Measurements from ENCODE around the gene OR6B3.

The OR6B3 gene

DNA sequence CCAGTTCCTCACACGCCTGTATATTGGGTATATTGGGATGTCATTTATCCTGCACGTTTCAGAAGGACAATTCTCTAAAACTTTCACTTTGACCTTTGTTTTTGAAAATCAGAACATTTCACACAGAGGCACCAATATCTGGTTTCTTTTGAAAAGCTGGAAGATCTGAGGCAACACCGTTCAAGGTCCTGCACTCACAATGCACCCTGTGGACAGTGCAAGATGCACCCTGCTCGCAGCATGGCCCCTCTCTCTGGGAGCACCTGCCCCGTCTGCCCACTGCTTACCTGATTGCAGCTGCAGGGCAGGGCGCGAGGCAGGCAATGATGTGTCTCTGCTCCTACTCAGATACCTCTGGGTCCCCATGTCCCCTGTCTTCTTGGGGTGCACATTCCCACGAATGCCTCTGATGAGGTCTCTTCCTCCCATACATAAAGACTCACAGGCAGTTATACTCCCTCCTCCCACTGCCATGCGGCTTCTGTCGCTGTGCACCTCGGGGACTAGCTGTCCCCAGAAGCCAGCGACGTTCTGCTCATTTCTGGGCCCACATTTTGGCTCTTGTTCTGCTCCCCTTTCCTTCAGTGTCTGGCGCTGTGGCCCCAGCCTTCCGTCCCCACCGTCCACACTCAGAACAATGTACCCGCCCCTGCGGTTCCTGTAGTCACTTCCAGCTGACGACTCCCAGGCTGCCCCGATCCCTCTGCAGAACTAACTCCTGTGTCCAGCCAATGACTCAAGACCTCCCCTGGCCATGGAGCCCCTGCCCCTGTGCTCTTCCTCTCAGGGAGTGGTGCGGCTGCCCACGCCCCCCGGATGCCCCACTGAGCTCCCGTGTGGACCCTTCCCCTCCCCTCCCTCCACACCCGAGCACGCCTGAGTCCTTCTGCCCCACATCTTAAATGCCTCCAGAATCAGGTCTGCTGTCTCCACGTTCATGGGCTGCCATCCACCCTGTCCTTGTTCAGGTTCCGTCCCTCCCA lies at the start of gene OR6B3:
Gene OR6B3, minus strand, starts transcription at position 349 of the 983 bp plus-strand sequence.
- DNase-seq (ENCODE audit: low read depth in 2 of 2): no peak

DNA sequence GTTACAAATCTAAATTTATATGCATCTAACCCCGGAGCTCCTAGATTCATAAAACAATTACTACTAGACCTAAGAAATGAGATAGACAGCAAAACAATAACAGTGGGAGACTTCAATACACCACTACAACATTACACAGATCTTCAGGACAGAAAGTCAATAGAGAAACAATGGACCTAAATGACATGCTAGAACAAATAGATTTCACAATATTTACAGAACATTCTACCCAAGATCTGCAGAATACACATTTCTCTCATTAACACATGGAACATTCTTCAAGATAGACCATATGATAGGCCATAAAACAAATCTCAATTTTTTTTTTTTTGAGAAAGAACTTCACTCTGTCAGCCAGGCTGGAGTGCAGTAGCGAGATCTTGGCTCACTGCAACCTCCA lies 45.0 kb upstream of the OR6B3 start:
- no peak for DNase-seq (ENCODE audit: low read depth in 2 of 2)

DNA sequence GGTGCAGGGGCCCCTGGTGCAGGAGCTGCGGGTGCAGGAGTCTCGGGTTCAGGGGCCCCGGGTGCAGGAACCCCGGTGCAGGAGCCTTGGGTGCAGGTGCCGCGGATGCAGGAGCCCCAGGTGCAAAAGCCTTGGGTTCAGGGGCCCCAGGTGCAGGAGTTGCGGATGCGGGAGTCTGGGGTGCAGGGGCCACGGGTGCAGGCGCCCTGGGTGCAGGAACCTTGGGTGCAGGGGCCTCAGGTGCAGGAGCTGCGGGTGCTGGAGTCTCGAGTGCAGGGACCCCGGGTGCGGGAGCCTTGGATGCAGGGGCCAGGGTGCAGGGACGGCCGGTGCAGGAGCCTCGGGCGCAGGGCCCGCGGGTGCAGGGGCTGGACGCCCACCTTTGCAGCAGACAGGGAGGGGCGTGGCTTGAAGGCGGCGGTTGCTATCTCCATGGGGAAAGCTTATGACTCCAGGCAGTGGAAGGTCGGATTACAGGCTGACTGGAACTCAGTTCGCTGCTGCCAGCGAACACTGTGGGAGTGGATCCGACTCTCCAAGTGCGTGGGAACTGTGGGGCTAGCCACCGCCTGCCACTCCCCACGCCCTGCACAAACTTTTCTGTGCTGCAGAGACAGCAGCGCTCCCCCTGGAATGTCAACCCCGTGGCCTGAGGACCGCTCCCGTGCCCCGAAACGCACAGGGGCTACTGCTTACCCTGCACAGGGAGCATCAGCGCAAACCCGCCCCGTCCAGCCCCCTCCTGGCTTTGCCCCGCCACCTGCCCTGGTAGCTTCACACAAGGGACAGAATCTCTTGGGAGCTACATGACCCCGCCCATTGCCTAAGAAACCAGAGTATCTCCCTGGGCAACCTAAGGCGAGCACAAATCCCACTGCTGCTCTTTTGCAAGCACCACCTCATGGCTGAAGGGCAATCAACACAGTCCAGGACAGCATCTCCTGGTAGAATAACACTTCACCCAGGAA lies 42.5 kb upstream of the OR6B3 start:
- DNase-seq (ENCODE audit: low read depth in 2 of 2): no peak

DNA sequence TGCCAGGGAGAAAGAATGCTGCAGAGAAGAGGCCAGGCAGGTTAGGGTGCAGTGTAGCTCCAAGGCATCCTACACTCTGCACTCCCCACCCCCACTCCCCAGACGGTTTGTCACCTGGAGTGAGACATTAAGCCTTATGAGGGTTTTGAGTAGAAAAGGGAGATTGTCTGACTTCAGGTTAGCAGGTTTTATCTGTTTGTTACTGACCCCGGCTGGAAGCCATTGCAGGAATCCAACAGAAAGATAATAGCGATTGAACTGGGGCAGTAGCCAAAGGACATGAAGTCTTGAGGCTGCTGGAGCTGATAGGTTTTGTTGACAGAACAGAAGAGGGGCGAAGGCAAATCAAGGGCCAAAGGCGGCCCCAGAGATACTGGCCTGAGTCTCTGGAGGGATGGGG lies 36.0 kb upstream of the OR6B3 start:
- DNase-seq (ENCODE audit: low read depth in 2 of 2): no peak

DNA sequence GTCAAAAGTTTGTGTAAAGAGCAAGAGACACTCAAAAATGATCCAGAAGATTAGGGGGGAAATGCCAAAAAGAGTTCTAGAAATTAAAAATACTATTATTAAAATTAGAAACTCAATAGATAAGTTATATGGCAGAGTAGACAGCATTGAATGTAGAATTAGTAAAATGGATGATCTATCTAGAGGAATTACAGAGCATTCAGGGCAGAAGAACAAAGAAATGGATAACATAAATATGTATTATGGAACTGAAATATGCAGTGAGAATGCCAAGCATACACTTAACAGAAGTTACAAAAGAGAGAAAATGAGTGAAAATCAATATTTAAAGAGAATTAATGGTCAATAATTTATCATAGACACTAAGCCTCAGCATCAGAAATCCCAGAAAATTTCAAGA lies 33.2 kb upstream of the OR6B3 start:
- no peak for DNase-seq (ENCODE audit: low read depth in 2 of 2)

DNA sequence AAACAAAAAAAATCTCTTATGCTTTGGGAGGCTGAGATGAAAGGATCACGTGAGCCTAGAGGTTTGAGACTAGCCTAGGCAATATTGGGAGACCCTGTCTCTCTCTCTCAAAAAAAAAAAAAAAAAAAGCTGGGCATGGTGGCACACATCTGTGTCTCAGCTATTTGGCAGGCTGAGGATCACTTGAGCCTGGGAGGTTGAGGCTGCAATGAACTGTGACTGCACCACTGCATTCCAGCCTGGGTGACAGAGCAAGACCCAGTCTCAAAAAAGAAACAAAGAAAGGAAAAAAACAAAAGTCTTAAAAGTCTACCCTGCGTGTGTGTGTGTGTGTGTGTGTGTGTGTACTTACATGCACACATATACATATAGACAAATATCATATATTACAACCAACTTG lies 25.3 kb upstream of the OR6B3 start:
- no peak for DNase-seq (ENCODE audit: low read depth in 2 of 2)

DNA sequence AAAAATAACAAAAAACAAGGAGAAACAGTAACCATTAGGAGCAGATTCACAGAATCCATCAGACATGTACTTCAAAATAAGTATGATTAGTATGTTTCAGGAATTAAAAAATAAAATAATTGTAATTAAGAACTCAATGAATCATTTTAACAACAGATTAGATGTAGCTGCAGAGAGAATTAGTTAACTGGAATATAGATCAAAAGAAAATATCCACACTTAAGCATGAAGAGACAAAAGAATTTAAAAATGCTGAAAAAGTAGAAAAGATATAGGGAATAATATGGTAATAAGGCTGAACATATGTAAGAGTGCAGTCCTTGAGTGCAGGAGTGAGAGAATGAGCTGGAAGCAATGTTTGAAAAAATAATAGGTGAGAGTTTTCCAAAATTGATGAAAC lies 24.1 kb upstream of the OR6B3 start:
- no peak for DNase-seq (ENCODE audit: low read depth in 2 of 2)

DNA sequence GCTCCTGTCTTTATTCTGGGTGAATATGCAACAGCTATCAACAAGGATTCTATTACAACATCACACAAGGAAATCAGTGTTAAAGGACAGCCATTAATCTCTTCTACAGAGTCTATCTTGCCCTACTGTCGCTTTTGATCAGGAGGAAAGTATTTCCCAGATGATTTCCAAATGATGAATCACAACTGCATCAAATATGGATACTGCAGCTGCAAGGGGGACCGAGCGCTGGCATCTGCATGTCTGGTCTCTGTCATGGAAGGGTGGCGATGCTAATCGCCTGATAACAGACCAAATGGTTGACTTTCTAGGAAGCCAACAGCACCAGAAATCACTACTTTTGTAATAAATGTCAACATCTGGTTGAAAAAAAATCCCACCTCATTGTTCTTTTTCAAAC lies 21.2 kb upstream of the OR6B3 start:
- DNase-seq (ENCODE audit: low read depth in 2 of 2): no peak

DNA sequence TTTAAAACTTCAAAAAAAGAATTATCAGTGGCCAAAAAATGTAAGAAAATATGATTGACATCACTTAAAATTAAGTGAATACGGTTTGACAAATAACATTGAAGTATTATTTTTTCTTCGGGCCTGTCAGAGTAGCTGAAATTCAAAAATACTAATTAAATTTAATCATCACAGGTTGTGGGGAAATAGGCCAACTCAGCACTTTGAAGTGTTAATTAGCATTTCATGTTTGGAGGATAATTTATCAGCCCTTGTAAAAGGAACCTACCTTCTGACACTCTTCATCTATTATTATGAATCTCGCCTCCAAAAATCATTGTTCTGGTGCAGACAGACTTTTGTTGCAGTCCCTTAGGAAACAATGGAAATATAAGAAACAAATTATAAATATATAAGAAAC lies 17.6 kb upstream of the OR6B3 start:
- no peak for DNase-seq (ENCODE audit: low read depth in 2 of 2)

DNA sequence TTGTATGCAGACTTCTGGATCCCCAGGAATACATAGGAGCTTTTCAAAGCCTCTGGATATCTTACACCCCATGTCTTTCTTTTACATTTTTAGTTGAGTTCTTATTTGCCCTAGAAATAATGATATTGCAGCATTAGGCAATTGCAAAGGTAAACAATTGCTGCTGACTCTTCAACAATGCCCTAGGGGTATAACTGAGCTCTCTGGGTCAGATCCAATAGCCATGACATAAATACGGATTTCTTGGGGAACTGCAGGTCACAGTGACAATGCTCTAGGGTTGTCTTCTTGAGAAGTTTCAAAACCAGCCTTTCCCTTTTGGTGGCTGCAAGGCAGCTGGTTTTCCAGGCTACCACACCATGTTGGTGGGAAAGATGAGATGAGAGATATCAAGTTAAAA lies 16.5 kb upstream of the OR6B3 start:
- DNase-seq (ENCODE audit: low read depth in 2 of 2): no peak

DNA sequence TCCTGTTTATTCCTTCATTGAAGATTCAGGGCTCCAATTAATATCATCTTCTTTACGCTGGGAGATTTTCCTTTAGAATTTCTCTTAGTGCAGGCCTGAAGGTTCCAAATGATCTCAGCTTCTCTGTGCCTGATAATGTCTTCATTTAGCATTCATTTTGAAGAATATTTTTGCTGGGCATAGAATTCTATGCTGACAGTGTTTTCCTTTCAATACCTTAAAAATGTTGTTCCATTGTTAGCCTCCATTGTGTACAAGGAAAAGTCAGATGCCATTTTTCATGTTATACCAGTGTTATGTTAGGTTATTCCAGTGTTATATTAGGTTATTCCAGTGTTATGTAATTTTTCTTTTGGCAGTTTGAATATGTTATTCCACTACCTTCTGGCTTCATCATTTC lies 14.9 kb upstream of the OR6B3 start:
- DNase-seq (ENCODE audit: low read depth in 2 of 2): no peak

DNA sequence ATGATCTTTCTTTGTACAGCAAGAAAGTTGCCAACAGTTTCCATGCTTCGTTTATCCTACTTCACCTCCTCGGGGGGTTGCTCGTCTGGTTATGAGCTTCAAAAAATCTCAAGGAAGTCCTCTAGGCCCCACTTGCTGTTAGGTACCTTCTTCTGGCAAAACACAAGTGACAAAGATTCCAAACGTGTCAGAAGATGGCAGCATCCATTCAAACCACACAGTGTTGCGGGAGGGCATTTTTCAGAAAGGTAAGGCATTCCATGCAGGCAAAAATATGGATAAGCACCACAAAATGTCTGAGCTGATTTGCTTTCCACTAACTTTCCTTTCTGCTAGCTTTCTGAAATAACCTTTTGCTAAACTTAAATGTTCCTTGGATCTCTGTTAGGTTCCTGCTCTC lies 13.2 kb upstream of the OR6B3 start:
- DNase-seq (ENCODE audit: low read depth in 2 of 2): no peak

DNA sequence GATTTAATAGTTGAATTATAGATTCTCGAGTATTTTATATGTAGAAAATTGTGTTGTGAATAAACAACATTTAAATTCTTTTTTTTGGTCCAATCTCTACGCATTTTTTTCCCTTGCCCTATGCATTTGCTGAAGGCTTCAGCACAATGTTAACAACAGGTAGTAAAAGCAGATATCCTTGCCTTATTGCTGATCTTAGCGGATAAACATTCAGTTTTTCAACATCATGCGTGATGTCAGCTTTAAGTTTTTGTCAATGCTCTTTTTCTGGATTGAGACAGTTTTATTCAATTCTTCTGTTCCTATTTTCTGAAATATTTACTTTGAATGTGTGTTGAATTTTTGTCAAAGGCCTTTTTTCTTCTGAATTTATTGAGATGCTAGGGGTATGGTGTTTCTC lies 11.6 kb upstream of the OR6B3 start:
- DNase-seq (ENCODE audit: low read depth in 2 of 2): no peak

DNA sequence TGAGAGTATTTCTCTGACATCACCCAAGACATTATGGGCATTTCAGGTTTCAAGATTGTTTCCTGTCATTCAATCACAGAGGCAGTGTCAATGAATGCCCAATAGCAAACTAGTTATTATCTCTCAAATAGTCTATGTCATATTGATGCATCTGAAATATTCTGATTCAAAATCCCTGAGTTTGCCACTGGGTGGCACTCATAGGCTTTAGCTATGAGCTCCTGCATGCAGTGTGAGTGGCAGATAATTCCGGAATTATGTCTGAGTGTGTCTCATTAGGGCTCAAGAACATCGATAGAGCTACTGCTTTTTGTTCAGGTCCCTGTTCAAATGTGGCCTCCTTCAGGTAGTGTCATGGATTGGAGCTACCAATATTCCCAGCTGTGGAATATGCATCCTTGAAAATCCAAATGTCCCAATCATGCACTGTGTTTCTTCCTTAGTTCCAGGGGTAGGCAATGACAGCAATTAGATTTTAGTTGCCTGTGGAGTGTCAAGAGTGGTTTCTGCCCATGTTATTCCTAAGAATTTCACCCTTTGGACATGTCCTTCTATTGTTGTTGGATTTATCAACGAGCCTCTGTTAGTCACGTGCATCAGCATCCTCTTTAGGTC lies 7.8 kb upstream of the OR6B3 start:
- DNase-seq (ENCODE audit: low read depth in 2 of 2): peak in 1 of 2 donors; percentile 2

DNA sequence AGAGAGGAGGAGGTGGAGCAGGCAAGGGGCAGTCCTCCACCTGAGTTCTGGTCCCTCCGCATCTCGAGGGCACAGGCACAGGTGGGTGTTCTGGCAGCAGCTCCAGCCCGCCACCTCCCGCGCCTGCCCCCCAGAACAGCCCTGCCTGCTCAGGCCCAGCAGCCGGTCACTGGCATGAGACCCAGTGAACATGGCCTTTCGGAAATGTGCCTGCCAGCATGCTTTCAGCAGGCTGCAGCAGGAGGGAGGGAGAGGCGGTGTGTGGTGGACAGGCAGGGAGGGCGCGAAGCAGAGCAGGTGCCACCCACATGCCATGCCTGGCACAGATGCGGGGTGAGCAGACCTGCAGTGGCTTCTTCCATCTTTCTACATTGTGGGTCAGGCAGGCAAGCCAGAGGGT lies 3.4 kb upstream of the OR6B3 start:
- DNase-seq (ENCODE audit: low read depth in 2 of 2): no peak

DNA sequence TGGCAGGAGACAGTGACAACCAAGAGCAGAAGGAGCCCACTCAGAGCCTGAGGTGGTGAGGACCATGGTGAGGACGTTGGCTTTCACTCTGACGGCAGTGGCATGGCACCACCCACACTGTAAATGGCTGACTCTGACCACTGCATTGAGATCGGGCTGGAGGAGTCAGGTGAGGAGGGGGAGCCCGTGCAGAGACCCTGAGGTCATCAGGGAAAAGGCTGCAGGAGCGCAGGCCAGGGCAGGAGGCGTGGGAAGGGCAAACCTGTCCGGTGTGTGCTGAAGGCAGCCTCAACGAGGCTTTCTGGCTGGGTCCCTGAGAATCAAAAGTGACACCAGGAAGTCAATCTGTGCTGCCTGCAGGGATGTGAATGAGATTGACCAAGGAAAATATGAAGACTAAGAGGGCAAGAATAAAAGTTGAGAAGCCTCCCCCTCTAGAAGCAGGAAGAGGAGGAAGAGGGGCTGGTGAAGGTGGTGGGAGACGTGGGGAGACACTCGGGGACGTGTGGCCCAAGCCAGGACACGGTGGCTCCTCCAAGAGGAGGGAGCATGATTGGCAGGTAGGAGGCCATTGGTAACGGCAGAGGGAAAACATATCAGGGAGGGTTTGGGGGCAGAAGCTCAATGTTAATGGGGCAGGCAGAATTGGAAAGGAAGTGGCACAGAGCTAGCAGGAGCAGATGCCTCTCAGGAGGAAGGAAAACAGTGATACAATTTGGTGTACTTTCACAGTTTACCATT lies 2.0 kb upstream of the OR6B3 start:
- no peak for DNase-seq (ENCODE audit: low read depth in 2 of 2)

DNA sequence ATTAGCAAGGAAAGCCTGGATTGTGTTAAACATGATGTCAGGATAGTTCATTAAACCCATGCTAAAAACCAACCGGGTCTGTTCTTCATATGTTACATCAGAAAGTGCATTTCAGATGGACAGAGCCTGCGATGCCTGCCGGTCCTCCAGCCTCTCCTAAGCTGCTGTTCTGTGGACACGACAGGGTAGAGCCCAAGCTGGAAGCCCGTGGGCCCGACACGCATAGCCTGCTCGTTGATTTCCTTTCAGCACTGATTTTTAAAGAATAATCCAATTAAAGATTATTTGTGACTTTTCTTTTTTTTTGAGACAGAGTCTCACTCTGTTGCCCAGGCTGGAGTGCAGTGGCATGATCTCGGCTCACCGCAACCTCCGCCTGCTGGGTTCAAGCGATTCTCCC lies 797 bp downstream of the OR6B3 start:
- no peak for DNase-seq (ENCODE audit: low read depth in 2 of 2)

DNA sequence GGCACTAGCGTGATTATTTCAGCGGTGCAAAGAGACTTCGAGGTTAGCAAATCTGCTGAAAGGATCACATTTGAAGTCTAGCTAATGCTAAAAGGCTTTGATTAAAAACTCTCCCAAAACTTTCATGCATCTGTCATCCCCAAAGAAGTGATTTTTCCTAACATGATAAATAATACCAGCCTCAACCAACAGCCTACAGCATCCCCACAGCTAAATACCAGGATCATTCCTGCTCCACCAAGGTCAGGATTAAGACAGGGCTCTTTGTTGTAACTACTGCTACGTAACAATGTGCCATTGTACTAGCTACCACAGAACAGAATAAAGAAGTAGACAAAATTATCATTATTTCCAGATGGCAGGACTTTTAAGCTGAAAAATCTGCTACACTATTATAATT lies 1.6 kb downstream of the OR6B3 start:
- DNase-seq (ENCODE audit: low read depth in 2 of 2): no peak

DNA sequence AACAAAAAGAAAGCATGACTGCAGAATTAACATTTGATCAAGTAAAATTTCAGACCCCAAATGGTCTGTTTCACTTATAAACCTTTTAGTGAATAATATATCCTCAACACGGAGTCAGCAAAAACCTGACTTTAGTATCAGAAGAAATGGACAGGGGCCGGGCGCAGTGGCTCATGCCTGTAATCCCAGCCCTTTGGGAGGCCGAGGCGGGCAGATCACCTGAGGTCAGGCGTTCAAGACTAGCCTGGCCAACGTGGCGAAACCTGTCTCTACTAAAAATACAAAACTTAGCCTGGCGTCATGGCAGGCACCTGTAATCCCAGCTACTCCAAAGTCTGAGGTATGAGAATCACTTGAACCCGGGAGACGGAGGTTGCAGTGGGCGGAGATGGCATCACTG lies 3.0 kb downstream of the OR6B3 start:
- no peak for DNase-seq (ENCODE audit: low read depth in 2 of 2)

DNA sequence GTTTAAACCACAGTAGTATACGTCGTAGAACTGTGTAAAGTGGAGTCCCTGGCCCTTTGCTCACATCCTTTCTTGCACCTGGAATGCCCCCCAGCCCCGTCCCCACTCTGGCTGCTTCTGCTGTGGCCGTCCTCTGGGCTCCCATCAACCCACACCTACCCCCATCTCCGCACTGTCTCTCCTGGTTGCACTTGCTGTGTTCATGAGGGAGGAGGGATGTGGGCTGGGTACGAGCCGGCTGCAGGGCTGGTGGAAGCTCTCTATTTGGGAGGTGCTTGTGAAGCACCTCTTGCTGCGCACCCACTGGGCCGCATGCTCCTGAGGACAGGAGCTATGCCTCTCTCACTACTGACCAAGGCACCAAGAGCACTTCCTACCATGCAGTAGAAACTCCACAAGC lies 5.1 kb downstream of the OR6B3 start:
- DNase-seq (ENCODE audit: low read depth in 2 of 2): no peak

DNA sequence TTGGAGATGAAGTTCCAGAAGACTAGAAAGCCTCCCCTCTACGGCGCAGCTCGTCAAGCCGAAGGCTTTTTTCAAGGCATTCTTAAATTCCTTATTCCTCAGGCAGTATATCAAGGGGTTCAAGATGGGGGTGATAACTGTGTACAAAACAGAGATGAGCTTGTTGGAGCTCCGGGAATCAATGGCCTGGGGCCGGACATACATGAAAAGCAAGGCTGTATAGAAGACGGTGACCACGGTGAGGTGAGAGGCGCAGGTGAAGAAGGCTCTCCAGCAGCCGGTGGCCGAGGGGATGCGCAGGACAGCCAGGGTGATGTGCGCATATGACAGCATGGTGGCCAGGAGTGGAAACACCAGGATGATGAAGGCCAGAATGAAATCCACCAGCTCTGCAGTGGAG lies 8.2 kb downstream of the OR6B3 start:
- no peak for DNase-seq (ENCODE audit: low read depth in 2 of 2)
